Caki2 (cell line): ENCODE measurements around the gene IQUB. TPM values are rescaled to one million over a fixed set of nuclear protein-coding genes. Genes with fewer than 3 reads are reported as not detected.
A peak's percentile ranks its signal among the peaks of the same experiment; 100 is the strongest.

Experiments used
- DNase-seq: peaks from one replicate; pipeline ENCODE4 v3.0.0-alpha.2; 2015; ENCODE audit warnings: low read depth
- in situ Hi-C: cut with HindIII; loops from 2 replicates; pipeline ENCODE4 v1.10.0; 2016; ENCODE audit warnings: low sequenced_read_pairs, low pct_unique_long_range_greater_than_20kb, mixed read lengths
- total RNA-seq: library from RNA; depleted of rRNA; stranded (reverse); fragments of >200 nt; shearing (Covaris generic); gene quantifications from 2 replicates; pipeline ENCODE4 v1.2.3, GENCODE V29; 2014; ENCODE audit warnings: low replicate concordance; rRNA removed

Gene IQUB
- 0.10 TPM in 1 of 2 replicates, not detected in the other for total RNA-seq

GRCh38 chr7:123534383-123535260, at the start of gene IQUB:
Gene IQUB (minus strand): TSS chr7:123534595. CDS start chr7:123512340, 22,255 bp downstream.
- DNase-seq, result peak; percentile 93
- in situ Hi-C loops, result no loop called here

GRCh38 chr7:123583821-123584220, 49.4 kb upstream of the IQUB start:
- DNase-seq, result no peak
- in situ Hi-C loops, result no loop called here

- no peak for DNase-seq
- in situ Hi-C loops, result no loop called here
Measured at GRCh38 chr7:123581162-123581459, 46.7 kb upstream of the IQUB start.

GRCh38 chr7:123580406-123581161, 46.2 kb upstream of the IQUB start:
- peak; percentile 29 for DNase-seq

GRCh38 chr7:123579416-123579815, 45.0 kb upstream of the IQUB start:
- no peak for DNase-seq
- in situ Hi-C loops, result no loop called here

More at GRCh38 chr7:123580406-123581161, 46.2 kb upstream of the IQUB start:
- in situ Hi-C loops, result no loop called here

GRCh38 chr7:123573896-123574467, 39.6 kb upstream of the IQUB start:
- DNase-seq, result no peak
- in situ Hi-C loops, result no loop called here

GRCh38 chr7:123573341-123573740, 38.9 kb upstream of the IQUB start:
- in situ Hi-C loops, result no loop called here
- no peak for DNase-seq

GRCh38 chr7:123571684-123572083, 37.3 kb upstream of the IQUB start:
- no peak for DNase-seq
- in situ Hi-C loops, result no loop called here

- DNase-seq, result no peak
- in situ Hi-C loops, result no loop called here
Measured at GRCh38 chr7:123571187-123571586, 36.8 kb upstream of the IQUB start.

GRCh38 chr7:123570390-123571182, 36.2 kb upstream of the IQUB start:
- in situ Hi-C loops, result no loop called here
- no peak for DNase-seq

- DNase-seq, result no peak
- in situ Hi-C loops, result no loop called here
Measured at GRCh38 chr7:123569352-123570010, 35.1 kb upstream of the IQUB start.

- no peak for DNase-seq
- in situ Hi-C loops, result no loop called here
Measured at GRCh38 chr7:123562121-123562520, 27.7 kb upstream of the IQUB start.

GRCh38 chr7:123558289-123558874, 24.0 kb upstream of the IQUB start:
- in situ Hi-C loops, result no loop called here
- no peak for DNase-seq

GRCh38 chr7:123557398-123558288, 23.2 kb upstream of the IQUB start, which contains the start of gene NDUFA5:
Gene NDUFA5 (minus strand): TSS chr7:123557818. CDS start chr7:123557795, 23 bp downstream.
- peak; percentile 92 for DNase-seq
- in situ Hi-C loops, result no loop called here

GRCh38 chr7:123557016-123557397, 22.6 kb upstream of the IQUB start:
- in situ Hi-C loops, result no loop called here

GRCh38 chr7:123555484-123555883, 21.1 kb upstream of the IQUB start:
- no peak for DNase-seq
- in situ Hi-C loops, result no loop called here

More at GRCh38 chr7:123557016-123557397, 22.6 kb upstream of the IQUB start:
- no peak for DNase-seq
